CD14-positive monocyte (primary cell): ENCODE results near the gene GLB1L. TPM values are rescaled to one million over a fixed set of nuclear protein-coding genes. Genes with fewer than 3 reads are reported as not detected.
A peak's percentile ranks its signal among the peaks of the same experiment; 100 is the strongest.

Experiments
- DNase-seq, 3 donors: peaks; one replicate each; pipeline ENCODE4 v3.0.0-alpha.2; 2011 to 2022
- H2AFZ ChIP-seq: 2 replicates; pipeline ENCODE4 v1.6.0; 2012; ENCODE audit warnings: mild to moderate bottlenecking, low read depth, low read length, inconsistent platforms; ENCODE audit not compliant: insufficient read depth, poor library complexity, severe bottlenecking
- H3K27ac ChIP-seq, 2 donors: 1 replicate in 1 of 2; 2 replicates in 1 of 2; pipeline ENCODE4 v1.5.1; 2012 to 2013; ENCODE audit warnings: low read length in 2 of 2, control low read depth in 1 of 2, inconsistent platforms in 1 of 2, low read depth in 1 of 2, mild to moderate bottlenecking in 1 of 2
- H3K27me3 ChIP-seq, 2 donors: one replicate each; pipeline versions ENCODE4 v1.6.0 to v1.6.1; 2011 to 2013; ENCODE audit warnings: low read length in 2 of 2; ENCODE audit not compliant: control insufficient read depth in 2 of 2, insufficient read depth in 2 of 2
- H3K36me3 ChIP-seq, 2 donors: replicated peaks in 1 of 2; 1 replicate in 1 of 2; 2 replicates in 1 of 2; pipeline versions ENCODE4 v1.5.1 to v1.6.1; 2012 to 2013; ENCODE audit warnings: low read length in 2 of 2, control low read depth in 1 of 2, inconsistent platforms in 1 of 2, mild to moderate bottlenecking in 1 of 2; ENCODE audit not compliant: insufficient read depth in 2 of 2, control insufficient read depth in 1 of 2
- H3K4me1 ChIP-seq, 2 donors: 1 replicate in 1 of 2; 2 replicates in 1 of 2; pipeline versions ENCODE4 v1.5.1 to v1.6.1; 2012 to 2013; ENCODE audit warnings: low read length in 2 of 2, control low read depth in 1 of 2, inconsistent platforms in 1 of 2, mild to moderate bottlenecking in 1 of 2, moderate library complexity in 1 of 2; ENCODE audit not compliant: insufficient read depth in 2 of 2, control insufficient read depth in 1 of 2
- H3K4me2 ChIP-seq: replicated peaks from 2 replicates; pipeline ENCODE3; 2012; ENCODE audit warnings: low read length, moderate library complexity, mild to moderate bottlenecking; ENCODE audit not compliant: poor library complexity, severe bottlenecking; ENCODE audit errors: extremely low read depth
- H3K4me3 ChIP-seq, 3 experiments: fragments of 200-600 bp in 1 of 3; sonication (generic) in 1 of 3; replicated peaks in 1 of 3; 1 replicate in 2 of 3; 2 replicates in 1 of 3; pipeline ENCODE4 v1.5.1; 2011 to 2013; ENCODE audit warnings: low read length in 3 of 3, mild to moderate bottlenecking in 3 of 3, control low read depth in 2 of 3, low read depth in 2 of 3, inconsistent platforms in 1 of 3, moderate library complexity in 1 of 3
- H3K79me2 ChIP-seq: 2 replicates; pipeline ENCODE4 v1.6.0; 2012; ENCODE audit warnings: mild to moderate bottlenecking, control low read depth, inconsistent platforms, low read length, moderate library complexity; ENCODE audit not compliant: insufficient read depth
- H3K9ac ChIP-seq: 2 replicates; pipeline ENCODE4 v1.6.0; 2017; ENCODE audit warnings: low read length, mild to moderate bottlenecking; ENCODE audit not compliant: insufficient read depth, poor library complexity, severe bottlenecking
- H3K9me3 ChIP-seq, 2 donors: replicated peaks in 1 of 2; 1 replicate in 1 of 2; 2 replicates in 1 of 2; pipeline versions ENCODE4 v1.5.1 to v1.6.1; 2012 to 2013; ENCODE audit warnings: low read length in 2 of 2, control low read depth in 1 of 2; ENCODE audit not compliant: control insufficient read depth in 1 of 2, insufficient read depth in 1 of 2
- H4K20me1 ChIP-seq: 2 replicates; pipeline ENCODE4 v1.6.0; 2012; ENCODE audit warnings: mild to moderate bottlenecking, low read length, control low read depth, moderate library complexity; ENCODE audit not compliant: insufficient read depth
- H3K27ac Mint-ChIP-seq, 7 donors: one replicate each; pipeline ENCODE4 v1.8.0; 2020; ENCODE audit warnings: mild to moderate bottlenecking in 7 of 7, mixed read lengths in 7 of 7, moderate library complexity in 6 of 7, inconsistent platforms in 2 of 7
- H3K27me3 Mint-ChIP-seq, 3 donors: one replicate each; pipeline ENCODE4 v1.8.0; 2021 to 2022; ENCODE audit warnings: low read depth in 3 of 3, mild to moderate bottlenecking in 3 of 3, mixed read lengths in 3 of 3, moderate library complexity in 3 of 3, inconsistent platforms in 1 of 3
- H3K36me3 Mint-ChIP-seq, 2 donors: one replicate each; pipeline ENCODE4 v1.8.0; 2020; ENCODE audit warnings: mixed read lengths in 2 of 2, inconsistent platforms in 1 of 2, mild to moderate bottlenecking in 1 of 2
- H3K4me1 Mint-ChIP-seq: one replicate; pipeline ENCODE4 v1.8.0; 2020; ENCODE audit warnings: mild to moderate bottlenecking, mixed read lengths
- H3K4me3 Mint-ChIP-seq, 2 donors: one replicate each; pipeline ENCODE4 v1.8.0; 2020; ENCODE audit warnings: mild to moderate bottlenecking in 2 of 2, mixed read lengths in 2 of 2, moderate library complexity in 1 of 2
- H3K9me3 Mint-ChIP-seq, 7 donors: one replicate each; pipeline ENCODE4 v1.8.0; 2020 to 2022; ENCODE audit warnings: mixed read lengths in 7 of 7, mild to moderate bottlenecking in 6 of 7, moderate library complexity in 6 of 7, inconsistent platforms in 2 of 7
- CTCF ChIP-seq: fragments of 200-600 bp; IDR thresholded peaks from one replicate; pipeline ENCODE4 v1.8.0; 2022; ENCODE audit warnings: antibody characterized with exemption, mild to moderate bottlenecking
- WGBS: methylation state at CpG from one replicate; pipeline ENCODE4 v1.1.5; 2013; ENCODE audit warnings: missing lambda C conversion rate; ENCODE audit not compliant: insufficient coverage; 5-methylcytosine and 5-hydroxymethylcytosine counted together
- intact Hi-C, 2 donors: fragments of 100-400 bp; cut with micrococcal nuclease; formaldehyde crosslinking; loops; one replicate each; pipeline versions ENCODE4 v1.15.0 to v1.15.1; 2023
- polyA plus RNA-seq, 3 donors: library from polyadenylated mRNA; depleted of rRNA in 1 of 3; unstranded in 2 of 3; stranded (reverse) in 1 of 3; fragments of 300-500 nt in 2 of 3; fragments of >200 nt in 1 of 3; fragmentation: Illumina TruSeq in 2 of 3; gene quantifications; 1 replicate in 2 of 3; 2 replicates in 1 of 3; pipeline ENCODE4 v1.2.3, GENCODE V29; 2012 to 2021

The GLB1L gene
- polyA plus RNA-seq, 3 donors = 4.0 to 11.7 (median 7.7) TPM

- Histone ChIP-seq H3K9ac (no peak overlapping the region), H3K4me2 (no peak overlapping the region), H3K36me3 (no peaks in the 10 kb centered on the region), H3K27me3 (no peaks in the 10 kb centered on the region), H3K4me1 (no peaks in the 10 kb centered on the region), H3K79me2 (no peaks in the 10 kb centered on the region), H2AFZ (no peak overlapping the region), H3K27ac (no peak overlapping the region), H4K20me1 (no peaks in the 10 kb centered on the region), H3K4me3 (no peak overlapping the region), H3K9me3 (no peaks in the 10 kb centered on the region)
- Mint-ChIP-seq H3K9me3 (no peaks in the 10 kb centered on the region), H3K36me3 (no peaks in the 10 kb centered on the region), H3K4me3 (no peak overlapping the region), H3K4me1 (no peaks in the 10 kb centered on the region), H3K27ac (peak overlapping the region in 1 of 7 donors; percentile 43), H3K27me3 (peaks cover 8 to 23% (median 19%) of the 10 kb centered on the region in 3 donors)
- intact Hi-C loops = no loop called here
- no peak for DNase-seq
- 83% methylated on average over 8 of the region's 8 CpGs for WGBS
- TF ChIP-seq CTCF = no peak
Measured at GRCh38 chr2:219269362-219270054, 24.3 kb upstream of the GLB1L start.

GRCh38 chr2:219268294-219268693 lies 23.1 kb upstream of the GLB1L start:
- no peak overlapping the region for H3K27ac ChIP-seq
- intact Hi-C loops = no loop called here
- no peaks in the 10 kb centered on the region for H3K9me3 Mint-ChIP-seq
- WGBS = no CpG with 5 or more reads among the region's 2 CpGs
- H3K4me3 Mint-ChIP-seq = no peak overlapping the region
- H3K4me1 Mint-ChIP-seq = no peaks in the 10 kb centered on the region
- no peak overlapping the region for H3K9ac ChIP-seq
- no peaks in the 10 kb centered on the region for H3K9me3 ChIP-seq
- no peak overlapping the region for H3K4me3 ChIP-seq
- no peak overlapping the region for H3K4me2 ChIP-seq
- DNase-seq = no peak
- H3K4me1 ChIP-seq = no peaks in the 10 kb centered on the region
- H3K36me3 Mint-ChIP-seq = no peaks in the 10 kb centered on the region
- no peaks in the 10 kb centered on the region for H3K27me3 ChIP-seq
- no peaks in the 10 kb centered on the region for H4K20me1 ChIP-seq
- no peaks in the 10 kb centered on the region for H3K79me2 ChIP-seq
- no peak overlapping the region for H3K27ac Mint-ChIP-seq
- no peak overlapping the region for H2AFZ ChIP-seq
- no peaks in the 10 kb centered on the region for H3K36me3 ChIP-seq
- TF ChIP-seq CTCF = no peak
- peaks cover 6 to 21% (median 19%) of the 10 kb centered on the region in 3 donors for H3K27me3 Mint-ChIP-seq
